GM18508 (cell line): Measurements from ENCODE around the gene BET1.

Source experiments
- ATAC-seq: cut with Tn5 transposase; IDR thresholded peaks from one replicate; pipeline ENCODE4 v1.9.1; 2021; ENCODE audit warnings: moderate number of reproducible peaks; ENCODE audit not compliant: insufficient read depth, unreplicated experiment

Gene BET1

GRCh38 chr7:94015538-94015937, 11.4 kb upstream of the BET1 start:
- no peak for ATAC-seq

GRCh38 chr7:94012746-94013145, 8.6 kb upstream of the BET1 start:
- ATAC-seq: no peak

GRCh38 chr7:94011714-94012353, 7.7 kb upstream of the BET1 start:
- no peak for ATAC-seq

GRCh38 chr7:94008537-94008936, 4.4 kb upstream of the BET1 start:
- ATAC-seq: no peak

DNA sequence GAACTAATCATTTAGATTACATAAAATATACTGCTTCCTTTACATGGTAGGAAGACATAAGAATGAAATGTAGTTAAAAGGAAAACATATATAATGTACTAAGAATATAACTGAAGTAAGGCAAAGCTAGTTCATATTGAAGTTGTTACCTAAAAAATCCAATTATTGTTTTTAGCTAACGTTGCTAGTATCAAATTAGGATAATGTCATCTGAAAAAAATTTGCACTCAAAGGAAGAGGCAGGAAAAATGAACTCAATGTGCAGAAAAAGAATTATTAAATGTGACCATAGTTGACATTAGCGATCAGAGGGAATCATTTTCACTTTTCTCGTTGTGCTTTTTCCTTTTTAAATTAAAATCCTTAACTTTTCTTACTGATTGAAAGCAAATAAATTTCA, 1.6 kb upstream of the BET1 start:
- no peak for ATAC-seq

GRCh38 chr7:94003446-94004023, 620 bp downstream of the BET1 start:
- ATAC-seq: peak; percentile 4

DNA sequence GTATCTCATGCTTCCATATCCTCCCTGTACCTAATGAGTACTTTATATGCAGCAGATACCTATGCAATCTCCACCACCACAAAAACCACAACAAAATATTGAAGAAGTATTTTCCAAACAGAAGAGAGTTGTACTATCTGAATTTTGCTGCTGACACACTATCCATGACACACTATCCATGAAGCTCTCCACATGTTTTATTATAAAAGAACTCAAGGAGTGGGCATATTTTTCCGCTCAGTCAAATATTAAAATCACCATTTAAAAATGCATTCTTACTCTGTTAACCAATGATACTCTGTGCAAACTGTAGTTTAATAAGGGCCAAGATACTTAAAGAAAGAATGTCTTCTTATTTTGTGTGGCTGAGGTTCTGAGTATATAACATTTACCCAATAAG, 2.8 kb downstream of the BET1 start:
- no peak for ATAC-seq

DNA sequence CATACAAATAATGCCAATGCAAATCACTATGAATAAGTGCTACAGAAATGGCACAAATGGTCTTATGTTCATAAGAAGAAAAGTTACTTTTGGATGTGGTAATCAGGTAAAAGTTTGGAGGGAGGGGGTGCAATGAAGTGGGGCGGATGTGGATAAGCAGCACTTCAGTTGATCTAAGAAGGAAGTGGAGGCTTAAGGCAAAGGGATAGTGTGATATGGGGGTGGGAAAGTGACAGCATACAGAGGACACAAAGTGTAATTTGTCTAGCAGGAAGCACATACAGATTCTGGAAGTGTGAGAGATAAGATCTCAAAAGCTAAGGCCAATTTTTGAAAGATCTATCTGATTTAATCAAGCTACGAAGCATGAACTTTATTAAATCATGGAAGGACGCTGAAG, 6.3 kb downstream of the BET1 start:
- no peak for ATAC-seq

- ATAC-seq: peak; percentile 63
Measured at GRCh38 chr7:93992421-93993110, 11.6 kb downstream of the BET1 start.

DNA sequence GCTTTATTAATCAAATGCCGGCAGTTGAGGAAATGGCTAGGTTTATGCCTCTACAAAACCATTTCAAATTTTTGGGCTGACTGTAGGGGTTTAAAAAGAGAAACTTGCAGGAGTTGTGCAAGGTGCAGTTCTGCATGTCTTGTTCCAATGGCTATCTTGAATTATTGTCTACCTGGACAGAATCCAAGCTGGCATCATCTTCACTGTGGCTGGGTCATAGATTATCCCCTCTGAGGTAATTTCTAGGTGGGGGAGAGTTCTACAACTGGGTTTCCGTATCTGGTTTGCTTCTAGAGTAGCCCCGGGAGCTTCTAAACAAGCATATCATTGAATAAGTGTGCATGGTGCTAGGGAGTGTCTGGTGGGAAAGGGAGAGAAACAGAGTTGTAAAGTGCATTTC, 16.9 kb downstream of the BET1 start:
- no peak for ATAC-seq

- ATAC-seq: no peak
Measured at GRCh38 chr7:93985101-93985500, 19.1 kb downstream of the BET1 start.

GRCh38 chr7:93984024-93984423, 20.1 kb downstream of the BET1 start:
- no peak for ATAC-seq

DNA sequence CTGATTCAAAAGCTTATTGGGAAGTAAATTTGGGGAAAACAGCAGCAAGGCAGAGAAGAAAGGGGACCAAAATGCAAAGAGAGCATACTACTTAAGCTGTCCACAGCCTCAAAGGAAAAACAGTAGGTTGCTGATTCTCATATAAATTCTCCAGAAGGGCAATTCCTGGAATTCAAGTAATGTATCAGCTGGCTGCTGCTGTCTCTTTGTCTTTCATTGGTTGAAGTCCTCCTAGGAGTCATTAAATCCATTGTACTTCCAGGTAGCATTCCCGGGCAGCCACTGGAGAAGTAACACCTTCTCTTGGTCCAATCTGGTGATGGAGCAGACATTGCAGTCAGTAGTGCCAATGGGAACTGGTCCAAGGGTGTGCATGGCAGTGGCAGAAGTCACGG, 22.7 kb downstream of the BET1 start:
- no peak for ATAC-seq

GRCh38 chr7:93980744-93981479, 23.2 kb downstream of the BET1 start:
- no peak for ATAC-seq

- ATAC-seq: no peak
Measured at GRCh38 chr7:93977211-93977950, 26.8 kb downstream of the BET1 start.

DNA sequence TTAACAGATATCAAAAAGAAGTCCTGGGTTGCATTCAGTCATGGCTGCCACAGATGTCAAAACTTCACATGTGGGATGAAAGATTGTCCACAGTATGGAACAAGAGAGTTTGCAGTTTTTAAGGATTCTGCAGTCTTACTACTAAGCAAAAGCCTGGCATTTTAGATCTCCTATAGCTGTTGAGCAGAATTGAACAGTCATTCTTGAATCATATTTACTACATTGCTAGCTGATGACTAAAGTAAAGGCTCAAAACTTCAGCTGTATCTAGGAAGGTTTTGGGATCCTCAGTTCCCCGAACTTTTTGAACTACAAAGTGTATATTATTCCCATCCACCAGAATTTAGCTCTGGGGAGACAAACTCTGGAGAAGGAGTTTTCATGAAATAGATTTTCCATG, 31.0 kb downstream of the BET1 start:
- no peak for ATAC-seq

- no peak for ATAC-seq
Measured at GRCh38 chr7:93972029-93972725, 32.0 kb downstream of the BET1 start.

DNA sequence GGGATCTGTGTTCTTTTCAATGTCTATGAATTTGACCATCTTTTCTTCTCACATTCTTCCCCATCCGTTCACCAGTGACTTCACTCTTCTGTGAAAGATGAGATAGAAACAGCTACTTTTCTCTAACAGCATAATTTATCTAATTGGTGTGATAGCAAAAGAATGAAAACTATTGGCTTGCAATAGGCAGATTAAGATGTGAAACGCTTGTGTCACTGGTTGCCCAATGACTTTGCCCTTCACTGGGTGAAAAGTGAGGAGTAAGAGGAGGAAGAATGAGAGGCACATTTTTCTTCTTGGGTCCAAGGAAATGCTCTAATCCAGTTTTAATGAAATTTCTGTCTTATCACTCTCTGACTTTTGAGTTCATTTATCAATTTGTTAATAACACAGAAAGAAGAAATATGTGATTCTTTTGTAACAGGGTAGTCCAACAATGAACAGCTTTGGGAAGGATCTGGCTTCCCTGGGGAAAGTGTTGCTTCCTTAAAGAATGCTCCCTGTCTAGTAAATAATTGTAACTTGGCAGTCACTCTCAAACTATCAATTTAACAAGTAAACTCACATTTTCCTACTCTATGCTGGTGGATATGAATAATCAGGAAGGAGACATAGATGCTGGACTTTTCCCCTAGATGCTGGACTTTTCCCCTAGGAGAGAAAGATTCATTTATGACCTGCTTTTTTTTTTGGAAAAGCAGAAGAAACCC, 35.1 kb downstream of the BET1 start:
- no peak for ATAC-seq

- no peak for ATAC-seq
Measured at GRCh38 chr7:93964813-93965212, 39.3 kb downstream of the BET1 start.
